Karpas-422 (cell line): Measurements from ENCODE around the gene L3MBTL1. TPM values are rescaled to one million over a fixed set of nuclear protein-coding genes. Genes with fewer than 3 reads are reported as not detected.

Experiments
- DNase-seq: peaks from one replicate; pipeline ENCODE4 v3.0.0-alpha.2; 2015
- H2AFZ ChIP-seq: fragments of 200-600 bp; sonication (generic); 2 replicates; pipeline ENCODE4 v1.6.1; 2014; ENCODE audit warnings: antibody characterized with exemption, low read length, mixed read lengths
- H3K27ac ChIP-seq: fragments of 200-600 bp; sonication (generic); 2 replicates; pipeline ENCODE4 v1.5.1; 2014; ENCODE audit warnings: mild to moderate bottlenecking, low read length, moderate library complexity
- H3K27me3 ChIP-seq: fragments of 200-600 bp; sonication (generic); 2 replicates; pipeline ENCODE4 v1.6.1; 2014; ENCODE audit warnings: low read length, mixed read lengths
- H3K36me3 ChIP-seq: fragments of 200-600 bp; sonication (generic); 2 replicates; pipeline ENCODE4 v1.6.1; 2014; ENCODE audit warnings: low read length, mixed read lengths; ENCODE audit not compliant: insufficient read depth
- H3K4me1 ChIP-seq: fragments of 200-600 bp; sonication (generic); 2 replicates; pipeline ENCODE4 v1.6.1; 2014; ENCODE audit warnings: mild to moderate bottlenecking, low read length, mixed read lengths
- H3K4me2 ChIP-seq: fragments of 200-600 bp; sonication (generic); 2 replicates; pipeline ENCODE4 v1.6.1; 2014; ENCODE audit warnings: low read length, low read depth, mild to moderate bottlenecking; ENCODE audit not compliant: poor library complexity, severe bottlenecking
- H3K4me3 ChIP-seq: fragments of 200-600 bp; sonication (generic); 2 replicates; pipeline ENCODE4 v1.5.1; 2014; ENCODE audit warnings: mild to moderate bottlenecking, antibody characterized with exemption, low read length, mixed read lengths
- H3K79me2 ChIP-seq: fragments of 200-600 bp; sonication (generic); 2 replicates; pipeline ENCODE4 v1.6.1; 2014; ENCODE audit warnings: mild to moderate bottlenecking, low read length, mixed read lengths
- H3K9ac ChIP-seq: fragments of 200-600 bp; sonication (generic); 2 replicates; pipeline ENCODE4 v1.6.0; 2014; ENCODE audit warnings: low read length
- H3K9me2 ChIP-seq: fragments of 200-600 bp; sonication (generic), shearing (Covaris generic); replicated peaks from 2 replicates; pipeline ENCODE4 v1.6.0; 2014; ENCODE audit warnings: mild to moderate bottlenecking, low read length, moderate library complexity; ENCODE audit not compliant: insufficient read depth
- H3K9me3 ChIP-seq: fragments of 300-700, 200-600 bp; sonication (generic); 2 replicates; pipeline ENCODE4 v1.6.1; 2014; ENCODE audit warnings: low read length, mixed read lengths
- H4K20me1 ChIP-seq: fragments of 200-600 bp; sonication (generic); 2 replicates; pipeline ENCODE4 v1.6.1; 2014; ENCODE audit warnings: mild to moderate bottlenecking, antibody characterized with exemption, low read length, low read depth; ENCODE audit not compliant: insufficient read depth
- total RNA-seq: library from RNA; depleted of rRNA; stranded (reverse); fragments of >200 nt; shearing (Covaris generic); gene quantifications from 2 replicates; pipeline ENCODE4 v1.2.3, GENCODE V29; 2014; ENCODE audit warnings: low replicate concordance

Gene L3MBTL1
- total RNA-seq, 1 experiment from 2014 or later, result 15.5 TPM

DNA sequence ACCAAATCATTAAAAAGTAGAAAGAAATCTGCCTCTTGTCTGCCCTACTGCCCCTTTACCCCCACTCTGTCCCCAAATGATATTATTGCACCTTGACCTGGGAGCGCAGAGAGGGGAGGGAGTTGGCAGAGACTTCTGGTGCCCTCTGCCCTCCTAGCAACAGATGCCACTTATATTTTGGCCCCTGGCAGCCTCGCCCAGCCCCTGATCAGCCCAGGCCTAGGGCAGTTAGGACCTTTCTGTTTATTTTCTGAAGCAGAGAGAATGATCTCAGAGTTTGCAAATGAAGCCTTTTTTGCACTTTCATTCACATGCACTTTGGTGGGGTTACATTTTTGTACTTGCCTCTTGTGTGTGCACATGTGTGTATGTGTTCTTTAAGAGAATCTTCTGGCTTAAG is 43.0 kb downstream of the L3MBTL1 start:
- Histone ChIP-seq H3K27me3 (no peaks in the 10 kb centered on the region), H3K79me2 (no peaks in the 10 kb centered on the region), H2AFZ (no peak overlapping the region), H3K36me3 (no peaks in the 10 kb centered on the region), H3K4me2 (no peak overlapping the region), H3K9ac (no peak overlapping the region), H4K20me1 (no peaks in the 10 kb centered on the region), H3K9me3 (no peaks in the 10 kb centered on the region), H3K4me3 (no peak overlapping the region), H3K27ac (no peak overlapping the region), H3K4me1 (no peaks in the 10 kb centered on the region), H3K9me2 (no peaks in the 10 kb centered on the region)
- DNase-seq, result no peak

DNA sequence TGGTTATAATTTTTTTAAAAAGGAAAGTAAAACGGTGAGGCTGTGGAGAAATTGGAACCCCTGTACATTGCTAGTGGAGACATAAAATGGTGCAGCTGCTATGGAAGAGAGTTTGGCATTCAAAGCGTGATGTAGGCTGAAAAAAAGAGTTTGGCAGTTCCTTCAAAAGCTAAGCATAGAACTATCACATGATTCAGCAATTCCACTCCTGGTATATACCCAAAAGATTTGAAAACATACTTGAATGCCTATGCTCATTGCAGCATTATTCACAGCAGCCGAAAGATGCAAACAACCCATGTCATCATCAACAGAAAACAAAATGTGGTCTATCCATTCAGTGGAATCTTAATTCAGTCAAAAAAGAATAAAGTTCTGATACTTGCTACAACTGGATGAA is 46.9 kb downstream of the L3MBTL1 start:
- no peaks in the 10 kb centered on the region for H3K79me2 ChIP-seq
- no peak overlapping the region for H3K4me3 ChIP-seq
- H3K36me3 ChIP-seq, result no peaks in the 10 kb centered on the region
- no peaks in the 10 kb centered on the region for H3K27me3 ChIP-seq
- H4K20me1 ChIP-seq, result no peaks in the 10 kb centered on the region
- H2AFZ ChIP-seq, result no peak overlapping the region
- H3K27ac ChIP-seq, result no peak overlapping the region
- no peak overlapping the region for H3K9ac ChIP-seq
- no peaks in the 10 kb centered on the region for H3K9me2 ChIP-seq
- DNase-seq, result no peak
- H3K4me1 ChIP-seq, result no peaks in the 10 kb centered on the region
- H3K9me3 ChIP-seq, result no peaks in the 10 kb centered on the region
- H3K4me2 ChIP-seq, result no peak overlapping the region

DNA sequence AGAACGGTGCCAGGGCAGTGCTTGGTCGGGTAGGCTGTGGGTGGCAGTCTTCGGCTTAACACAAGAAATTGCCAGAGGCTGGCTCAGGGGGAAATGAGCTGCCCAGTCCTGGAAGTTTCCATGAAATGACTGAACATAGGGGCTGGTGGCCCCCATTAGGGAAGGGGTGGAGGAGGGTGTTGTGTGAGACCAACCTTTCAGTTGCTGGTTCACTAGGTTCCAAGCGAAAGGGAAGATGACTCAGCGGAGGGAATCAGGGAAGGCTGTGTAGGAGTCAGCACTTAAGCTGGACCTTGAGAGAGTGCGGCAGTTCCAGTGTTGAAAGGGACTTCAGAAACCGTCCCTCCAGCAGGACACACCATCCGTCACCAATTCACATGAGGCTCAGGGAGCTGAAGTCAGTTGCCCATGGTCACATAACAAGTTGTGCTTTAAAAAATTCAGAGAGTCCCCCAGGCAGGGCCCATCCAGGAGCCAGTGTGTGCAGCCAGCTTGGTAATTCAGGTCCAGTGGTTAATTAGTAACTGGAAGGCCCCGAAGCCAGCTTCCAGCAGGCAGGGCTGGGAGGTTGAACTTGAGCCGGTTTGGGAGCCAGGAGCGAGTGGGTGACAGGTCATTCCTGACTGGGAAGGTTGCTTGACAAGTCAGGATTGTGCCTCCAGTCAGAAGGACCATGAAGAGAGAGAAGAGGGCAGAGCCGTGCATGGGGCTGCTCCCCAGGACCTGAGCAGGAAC is 51.1 kb downstream of the L3MBTL1 start, which contains the start of gene SGK2:
TSS of gene SGK2 (plus strand) at position 616 of the 735 bp plus-strand sequence. CDS start 7,469 bp downstream, outside the sequence.
- Histone ChIP-seq H3K27me3 (no peaks in the 10 kb centered on the region), H2AFZ (no peak within 1 kb of the TSS), H3K4me1 (no peaks in the 10 kb centered on the region), H4K20me1 (no peaks in the 10 kb centered on the region), H3K9ac (no peak within 1 kb of the TSS), H3K9me3 (no peaks in the 10 kb centered on the region), H3K4me2 (no peak within 1 kb of the TSS), H3K79me2 (no peaks in the 10 kb centered on the region), H3K27ac (no peak within 1 kb of the TSS), H3K9me2 (no peaks in the 10 kb centered on the region), H3K4me3 (no peak within 1 kb of the TSS), H3K36me3 (no peaks in the 10 kb centered on the region)
- no peak for DNase-seq

DNA sequence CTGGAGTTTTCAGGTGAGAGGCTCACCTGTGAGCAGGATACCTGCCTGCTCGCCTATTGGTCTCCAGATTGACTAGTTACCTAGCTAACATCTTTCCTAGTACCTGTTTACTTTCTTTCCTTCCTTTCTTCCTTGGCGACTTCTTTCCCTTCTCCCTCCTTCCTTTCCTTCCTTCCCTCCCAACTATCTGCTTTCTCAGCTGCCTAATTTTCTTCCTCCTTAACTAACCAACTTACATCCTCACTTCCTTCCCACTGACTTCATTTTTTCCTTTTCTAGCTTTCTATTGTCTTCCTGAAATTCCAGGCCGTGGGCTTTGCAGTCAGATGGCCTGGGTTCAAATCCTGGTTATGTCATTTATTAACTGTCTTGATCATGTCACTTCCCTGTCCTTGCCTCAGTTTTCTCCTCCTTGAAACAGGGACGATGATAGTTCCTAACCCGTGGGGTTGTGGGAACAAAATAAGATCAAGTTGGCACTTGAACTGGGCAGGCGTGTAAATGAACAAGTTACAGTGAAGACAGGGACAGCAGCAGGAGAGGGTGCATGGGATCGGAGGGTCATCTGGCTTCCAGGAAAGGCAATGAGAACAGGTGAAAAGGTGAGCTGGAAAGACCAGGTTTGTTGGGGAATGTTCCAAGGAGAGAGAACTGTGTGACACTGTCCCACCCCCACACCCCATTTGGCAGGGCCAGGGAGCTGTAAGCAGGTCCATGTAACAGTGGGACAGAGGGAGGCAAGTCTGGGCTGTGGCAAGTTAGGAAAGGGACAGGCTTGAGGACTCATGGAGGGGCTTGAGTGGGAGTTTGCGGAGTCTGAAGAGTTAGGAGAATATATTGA is 51.9 kb downstream of the L3MBTL1 start:
- DNase-seq, result no peak
- no peak overlapping the region for H3K4me3 ChIP-seq
- no peaks in the 10 kb centered on the region for H3K79me2 ChIP-seq
- no peaks in the 10 kb centered on the region for H3K4me1 ChIP-seq
- H3K9ac ChIP-seq, result no peak overlapping the region
- no peaks in the 10 kb centered on the region for H4K20me1 ChIP-seq
- H3K4me2 ChIP-seq, result no peak overlapping the region
- no peaks in the 10 kb centered on the region for H3K27me3 ChIP-seq
- no peaks in the 10 kb centered on the region for H3K9me2 ChIP-seq
- H3K36me3 ChIP-seq, result no peaks in the 10 kb centered on the region
- H2AFZ ChIP-seq, result no peak overlapping the region
- H3K9me3 ChIP-seq, result no peaks in the 10 kb centered on the region
- H3K27ac ChIP-seq, result no peak overlapping the region

DNA sequence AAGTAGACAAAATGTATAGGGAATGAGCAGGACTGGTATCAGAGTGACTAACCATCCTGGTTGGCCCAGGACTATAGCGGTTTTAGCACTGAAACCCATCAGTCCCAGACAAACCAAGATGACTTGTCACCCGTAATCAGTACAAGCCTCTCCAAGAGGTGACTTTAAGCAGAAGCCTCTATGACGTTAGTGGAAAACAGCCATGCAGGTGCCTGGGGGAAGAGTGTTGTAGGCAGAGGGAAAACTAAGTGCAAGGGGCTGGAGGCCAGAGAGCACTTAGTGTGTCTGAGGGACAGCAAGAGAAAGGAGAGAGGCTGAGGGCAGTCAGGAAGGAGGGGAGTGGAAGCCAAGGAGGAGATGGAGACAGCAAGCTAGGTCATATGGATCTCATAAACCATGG is 53.5 kb downstream of the L3MBTL1 start:
- H3K36me3 ChIP-seq, result no peaks in the 10 kb centered on the region
- H3K9me2 ChIP-seq, result no peaks in the 10 kb centered on the region
- H3K9me3 ChIP-seq, result no peaks in the 10 kb centered on the region
- no peak overlapping the region for H3K4me2 ChIP-seq
- H3K4me3 ChIP-seq, result no peak overlapping the region
- H3K79me2 ChIP-seq, result no peaks in the 10 kb centered on the region
- H2AFZ ChIP-seq, result no peak overlapping the region
- DNase-seq, result no peak
- no peaks in the 10 kb centered on the region for H3K4me1 ChIP-seq
- no peaks in the 10 kb centered on the region for H4K20me1 ChIP-seq
- no peak overlapping the region for H3K9ac ChIP-seq
- H3K27ac ChIP-seq, result no peak overlapping the region
- H3K27me3 ChIP-seq, result no peaks in the 10 kb centered on the region

DNA sequence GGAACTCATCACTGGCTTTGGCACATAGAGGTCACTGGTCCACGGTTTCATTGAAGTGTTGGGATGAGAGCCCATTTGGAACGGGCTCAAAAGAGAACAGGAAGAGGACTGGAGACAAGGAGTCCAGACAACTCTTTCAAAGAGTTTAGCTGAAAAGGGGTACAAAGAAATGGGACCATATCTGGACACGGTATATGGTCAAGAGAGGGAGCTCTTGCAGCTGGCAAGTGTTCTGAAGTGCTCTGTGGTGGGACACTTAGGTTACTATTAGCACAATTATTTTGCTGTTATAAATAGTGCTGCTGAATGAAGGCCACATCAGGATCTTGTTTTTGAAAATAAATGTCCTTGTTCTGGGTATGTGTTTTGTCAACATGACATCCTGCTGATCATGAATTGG is 55.9 kb downstream of the L3MBTL1 start:
- Histone ChIP-seq H3K9ac (no peak overlapping the region), H3K27me3 (no peaks in the 10 kb centered on the region), H3K4me1 (no peaks in the 10 kb centered on the region), H3K36me3 (no peaks in the 10 kb centered on the region), H3K4me2 (no peak overlapping the region), H2AFZ (no peak overlapping the region), H3K4me3 (no peak overlapping the region), H3K9me3 (no peaks in the 10 kb centered on the region), H3K27ac (no peak overlapping the region), H3K79me2 (no peaks in the 10 kb centered on the region), H3K9me2 (no peaks in the 10 kb centered on the region), H4K20me1 (no peaks in the 10 kb centered on the region)
- peak; percentile 47 for DNase-seq

DNA sequence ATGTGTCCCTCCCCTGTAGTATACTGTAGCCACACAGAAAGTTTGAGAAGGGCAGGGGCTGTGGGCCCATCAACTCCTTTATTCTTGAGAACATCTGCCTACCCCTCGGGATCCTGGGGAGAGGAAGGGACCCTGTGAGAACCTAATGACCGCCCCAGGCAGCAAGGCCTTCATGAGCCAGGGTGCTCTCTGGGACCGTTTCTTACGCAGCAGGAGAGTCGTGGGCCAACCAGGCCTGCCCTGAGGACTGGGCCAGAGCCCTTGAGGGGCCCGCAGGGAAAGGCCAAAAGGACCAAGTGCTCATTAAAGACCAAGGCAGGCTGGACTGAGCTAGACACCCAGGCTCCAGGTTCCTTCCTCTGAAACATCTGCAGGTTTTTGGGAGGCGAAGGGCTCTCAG is 56.5 kb downstream of the L3MBTL1 start:
- Histone ChIP-seq H3K4me3 (no peak overlapping the region), H3K27ac (no peak overlapping the region), H3K4me2 (no peak overlapping the region), H3K36me3 (no peaks in the 10 kb centered on the region), H2AFZ (no peak overlapping the region), H3K9ac (no peak overlapping the region), H3K9me2 (no peaks in the 10 kb centered on the region), H3K4me1 (no peaks in the 10 kb centered on the region), H3K27me3 (no peaks in the 10 kb centered on the region), H4K20me1 (no peaks in the 10 kb centered on the region), H3K9me3 (no peaks in the 10 kb centered on the region), H3K79me2 (no peaks in the 10 kb centered on the region)
- DNase-seq, result no peak

DNA sequence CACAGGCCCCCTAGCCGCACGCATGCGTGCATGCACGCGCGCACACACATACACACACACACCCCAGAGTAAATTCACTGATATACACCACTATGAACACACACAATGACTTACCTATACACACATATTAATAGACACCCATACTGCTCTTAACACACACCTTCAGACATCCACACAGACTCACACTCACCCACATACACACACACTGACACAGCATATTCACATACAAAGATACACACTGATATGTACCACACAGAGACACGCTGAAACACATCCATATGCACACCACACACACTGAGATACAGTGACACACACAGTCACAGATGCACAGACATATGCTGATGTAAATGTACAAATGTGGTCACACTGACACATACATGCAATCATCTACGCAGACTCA is 57.0 kb downstream of the L3MBTL1 start:
- Histone ChIP-seq H3K9me3 (no peaks in the 10 kb centered on the region), H3K27me3 (no peaks in the 10 kb centered on the region), H3K36me3 (no peaks in the 10 kb centered on the region), H3K9ac (no peak overlapping the region), H3K27ac (no peak overlapping the region), H3K9me2 (no peaks in the 10 kb centered on the region), H3K4me1 (no peaks in the 10 kb centered on the region), H3K79me2 (no peaks in the 10 kb centered on the region), H4K20me1 (no peaks in the 10 kb centered on the region), H3K4me3 (no peak overlapping the region), H2AFZ (no peak overlapping the region), H3K4me2 (no peak overlapping the region)
- DNase-seq, result no peak
